Vagina (tissue), 2 donors: ENCODE measurements around the gene CRADD.

Source experiments
- CTCF ChIP-seq, 3 experiments: fragments of 450-650 bp in 2 of 3; fragments of 200-600 bp in 1 of 3; sonication (generic) in 1 of 3; IDR thresholded peaks; one replicate each; pipeline ENCODE4 v1.5.1; 2017 to 2019; ENCODE audit warnings: antibody characterized with exemption in 3 of 3, mild to moderate bottlenecking in 2 of 3, moderate library complexity in 2 of 3
- POLR2AphosphoS5 ChIP-seq, 2 donors: sonication (generic); formaldehyde crosslinking; IDR thresholded peaks; one replicate each; pipeline ENCODE4 v1.9.0; 2017; ENCODE audit warnings: antibody characterized with exemption in 2 of 2, mild to moderate bottlenecking in 2 of 2, low read depth in 1 of 2; ENCODE audit not compliant: insufficient read depth in 1 of 2

- no peak for TF ChIP-seq CTCF (IDR thresholded peaks at IDR 0.05)
- TF ChIP-seq POLR2AphosphoS5 (IDR thresholded peaks at IDR 0.05; ENCODE audit: insufficient read depth in 1 of 2, low read depth in 1 of 2) = no peak
Measured at GRCh38 chr12:93829016-93829415, 151.8 kb downstream of the CRADD start.
